ENCODE data around the gene ITCH.
A peak's percentile ranks its signal among the peaks of the same experiment; 100 is the strongest.

The ITCH gene

DNA sequence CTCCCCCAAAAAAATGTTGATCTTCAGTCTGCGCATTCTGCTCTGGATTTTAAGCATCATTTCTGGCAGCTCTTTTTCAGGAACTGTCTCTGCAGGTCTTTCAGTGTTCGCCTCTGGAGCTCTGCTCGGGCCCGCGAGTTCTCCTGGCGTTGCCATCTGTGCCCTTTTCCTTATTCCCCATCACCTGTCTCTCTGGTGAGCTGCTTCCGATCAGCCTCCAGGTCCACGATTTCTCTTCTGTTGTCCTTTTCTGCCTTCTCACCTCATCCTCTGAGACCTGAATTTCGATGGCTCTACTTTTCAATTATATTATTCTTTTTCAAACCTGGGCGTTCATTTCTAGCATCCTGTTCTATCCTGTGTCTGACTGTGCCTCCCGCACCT lies 194.9 kb downstream of the ITCH start:
- no peak for DNase-seq (ENCODE audit: low read depth)

DNA sequence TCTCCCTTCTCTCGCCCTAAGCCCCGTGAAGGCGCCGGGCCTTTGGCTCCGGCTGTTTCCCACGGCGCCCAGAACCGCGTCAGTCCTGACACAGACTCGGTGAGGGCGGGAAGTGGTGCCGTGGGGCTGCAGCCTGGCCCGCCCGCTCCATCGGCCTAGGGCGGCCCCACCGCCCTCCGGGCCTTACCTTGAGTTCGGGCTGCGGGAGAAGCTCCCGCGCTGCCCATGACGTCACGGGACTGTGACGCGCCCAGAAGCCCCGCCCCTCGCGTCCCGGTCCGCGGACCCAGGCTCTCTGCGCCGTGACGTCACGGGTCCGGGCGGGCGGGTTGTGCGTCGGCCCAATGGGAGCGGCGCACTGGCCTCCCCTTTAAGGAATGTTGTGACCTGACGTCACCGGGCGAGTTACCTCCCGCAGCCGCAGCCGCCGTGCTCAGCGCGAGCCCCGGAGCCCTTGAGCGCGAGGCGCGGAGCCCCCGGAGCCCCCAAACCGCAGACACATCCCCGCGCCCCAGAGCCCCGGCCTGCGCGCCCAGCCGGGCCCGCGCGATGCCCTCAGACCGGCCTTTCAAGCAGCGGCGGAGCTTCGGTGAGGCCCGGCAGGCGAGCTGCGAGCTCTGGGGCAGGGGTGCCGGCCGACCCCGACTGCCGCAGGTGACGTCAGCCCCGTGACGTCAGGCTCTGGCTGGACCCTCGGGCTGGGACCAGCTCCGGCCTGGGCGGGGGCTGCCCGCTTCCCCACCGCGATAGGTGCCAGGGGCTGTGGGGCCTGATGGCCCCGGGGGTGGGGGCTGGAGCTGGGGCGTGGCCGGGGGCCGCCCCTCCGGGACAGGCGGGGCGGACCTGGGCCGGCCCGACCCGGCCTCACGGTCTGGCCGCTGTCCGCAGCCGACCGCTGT lies 195.5 kb downstream of the ITCH start, which contains the start of gene MAP1LC3A:
TSS of gene MAP1LC3A (plus strand) at position 399 of the 899 bp plus-strand sequence. CDS start at position 550, 151 bp downstream.
- peak; percentile 89 for DNase-seq (ENCODE audit: low read depth)

DNA sequence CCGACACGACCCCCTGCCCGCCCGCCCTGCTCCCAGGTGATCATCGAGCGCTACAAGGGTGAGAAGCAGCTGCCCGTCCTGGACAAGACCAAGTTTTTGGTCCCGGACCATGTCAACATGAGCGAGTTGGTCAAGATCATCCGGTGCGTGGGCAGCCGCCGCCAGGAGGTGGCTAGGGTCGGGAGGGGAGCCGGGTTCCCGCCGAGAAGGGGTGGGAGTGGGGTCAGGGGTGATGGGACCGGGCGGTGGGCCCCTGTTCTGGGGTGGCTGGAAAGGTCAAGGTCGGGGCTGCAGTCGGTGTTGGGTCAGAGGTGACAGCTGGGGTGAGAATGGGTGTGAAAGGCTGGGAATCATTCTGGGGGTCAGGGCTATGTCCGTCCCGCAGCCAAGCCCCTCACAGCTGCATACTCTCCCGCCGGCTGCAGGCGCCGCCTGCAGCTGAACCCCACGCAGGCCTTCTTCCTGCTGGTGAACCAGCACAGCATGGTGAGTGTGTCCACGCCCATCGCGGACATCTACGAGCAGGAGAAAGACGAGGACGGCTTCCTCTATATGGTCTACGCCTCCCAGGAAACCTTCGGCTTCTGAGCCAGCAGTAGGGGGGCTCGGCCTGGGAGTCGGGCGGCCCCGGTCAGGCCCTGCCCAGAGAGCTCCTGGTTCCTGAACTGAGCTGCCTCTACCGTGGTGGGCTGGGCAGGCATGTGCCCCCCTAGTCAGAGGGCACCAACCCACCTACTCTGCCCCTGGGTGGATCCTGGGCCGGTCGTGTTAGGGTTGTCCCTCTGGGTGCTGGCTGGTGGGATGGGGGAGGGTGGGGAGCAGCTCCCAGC lies 196.5 kb downstream of the ITCH start:
- DNase-seq (ENCODE audit: low read depth): no peak

DNA sequence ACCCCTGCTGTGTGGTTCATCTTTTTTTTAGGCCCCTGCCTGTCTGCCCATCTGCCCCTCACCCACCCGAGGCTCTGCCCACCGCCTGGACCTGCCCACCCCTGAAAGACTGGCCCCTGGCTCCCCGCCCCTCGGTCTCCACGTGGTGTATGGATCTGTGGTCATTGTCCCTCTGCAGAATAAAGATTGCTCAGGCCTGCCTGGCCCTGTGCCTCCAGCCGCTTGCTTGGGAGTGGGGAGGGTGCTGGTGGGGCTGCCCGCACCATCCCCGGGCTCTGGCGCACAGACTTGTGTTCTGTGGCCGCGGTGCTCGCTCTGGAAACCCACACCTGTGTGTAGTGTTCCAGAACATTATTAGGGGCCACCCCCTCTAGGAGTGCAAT lies 197.1 kb downstream of the ITCH start:
- DNase-seq (ENCODE audit: low read depth): no peak

DNA sequence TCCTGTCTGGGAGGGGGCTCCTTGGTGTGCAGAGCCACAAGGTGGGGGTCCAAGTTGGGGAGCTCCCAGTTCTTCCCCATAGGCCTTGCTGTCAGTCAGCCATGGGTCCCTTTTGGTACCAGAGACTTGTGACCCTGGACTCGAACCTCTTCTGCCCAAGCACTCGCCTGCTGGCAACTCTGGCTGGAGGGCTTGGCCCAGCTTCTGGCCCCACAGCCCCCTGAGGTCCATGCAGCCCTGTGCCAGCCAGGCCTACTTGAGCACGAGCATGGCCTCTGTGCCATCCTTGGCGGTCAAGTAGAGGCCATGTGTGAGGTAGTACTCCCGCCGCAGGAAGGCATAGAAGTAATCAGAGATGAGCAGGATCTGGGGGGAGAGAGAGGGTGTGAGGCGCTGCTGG lies 197.5 kb downstream of the ITCH start:
- DNase-seq (ENCODE audit: low read depth): no peak
